C4-2B (cell line): Measurements from ENCODE around the gene PPP4R4.

Experiments
- ZFX ChIP-seq: fragments of 450-650 bp; IDR thresholded peaks from 2 replicates; pipeline ENCODE4 v1.6.1; 2017
- TF ChIP-seq, protein P1 (sequence below): fragments of 450-650 bp; conservative IDR thresholded peaks from 2 replicates; pipeline ENCODE4 v1.5.1; 2017; ENCODE audit warnings: mild to moderate bottlenecking

DNA sequence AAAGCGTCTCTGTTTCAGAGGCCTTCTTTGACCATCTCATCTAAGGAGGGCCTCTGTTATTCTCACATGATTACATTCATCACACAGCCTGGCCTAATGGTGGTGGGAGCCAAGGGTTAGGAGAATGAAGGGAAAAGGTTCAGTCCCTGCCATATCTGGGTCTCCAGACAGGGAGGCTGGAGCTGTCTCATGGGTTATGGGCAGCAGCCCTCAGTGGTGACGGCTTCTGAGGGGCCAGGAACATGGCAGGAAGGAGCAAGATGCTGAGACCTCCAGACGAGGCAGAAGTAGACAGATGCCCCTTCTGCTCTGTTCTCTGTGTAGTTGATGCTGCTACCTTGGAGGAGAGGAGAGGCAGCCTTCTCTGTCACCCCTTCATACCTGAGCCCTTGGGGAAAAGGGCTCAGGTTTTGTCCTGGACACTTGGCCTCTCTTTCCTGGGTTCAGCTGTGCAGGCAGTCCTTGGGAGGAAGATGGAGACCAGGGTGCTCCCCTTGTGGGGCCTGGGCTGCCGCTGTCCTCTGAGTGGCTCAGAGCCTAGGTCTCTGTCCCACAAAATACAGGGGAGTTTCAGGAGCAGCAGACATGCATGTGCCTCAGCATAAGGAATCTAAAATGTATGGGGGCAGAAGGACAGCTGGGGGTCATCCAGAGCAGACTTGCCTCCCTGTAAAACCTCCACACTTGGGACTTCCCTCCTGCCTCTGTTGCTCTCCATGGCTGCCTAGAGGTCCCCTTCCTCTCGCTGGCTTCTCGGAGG lies 48.3 kb upstream of the PPP4R4 start:
- TF ChIP-seq, protein P1, sequence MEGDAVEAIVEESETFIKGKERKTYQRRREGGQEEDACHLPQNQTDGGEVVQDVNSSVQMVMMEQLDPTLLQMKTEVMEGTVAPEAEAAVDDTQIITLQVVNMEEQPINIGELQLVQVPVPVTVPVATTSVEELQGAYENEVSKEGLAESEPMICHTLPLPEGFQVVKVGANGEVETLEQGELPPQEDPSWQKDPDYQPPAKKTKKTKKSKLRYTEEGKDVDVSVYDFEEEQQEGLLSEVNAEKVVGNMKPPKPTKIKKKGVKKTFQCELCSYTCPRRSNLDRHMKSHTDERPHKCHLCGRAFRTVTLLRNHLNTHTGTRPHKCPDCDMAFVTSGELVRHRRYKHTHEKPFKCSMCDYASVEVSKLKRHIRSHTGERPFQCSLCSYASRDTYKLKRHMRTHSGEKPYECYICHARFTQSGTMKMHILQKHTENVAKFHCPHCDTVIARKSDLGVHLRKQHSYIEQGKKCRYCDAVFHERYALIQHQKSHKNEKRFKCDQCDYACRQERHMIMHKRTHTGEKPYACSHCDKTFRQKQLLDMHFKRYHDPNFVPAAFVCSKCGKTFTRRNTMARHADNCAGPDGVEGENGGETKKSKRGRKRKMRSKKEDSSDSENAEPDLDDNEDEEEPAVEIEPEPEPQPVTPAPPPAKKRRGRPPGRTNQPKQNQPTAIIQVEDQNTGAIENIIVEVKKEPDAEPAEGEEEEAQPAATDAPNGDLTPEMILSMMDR = no peak
- TF ChIP-seq ZFX = no peak
